MCF 10A (cell line): Measurements from ENCODE around the gene HABP2. TPM values are rescaled to one million over a fixed set of nuclear protein-coding genes. Genes with fewer than 3 reads are reported as not detected.

ENCODE experiments used
- BruUV-seq: library from RNA; stranded (reverse); fragments of 400-500 nt; replicated peaks from 2 replicates; lab custom pipeline; 2021; lab: Mats Ljungman, UMichigan
- CTCF ChIA-PET: fragments of 300-600 bp; sonication (Branson Sonifier 250); formaldehyde crosslinking; extraction: SDS; loops from one replicate; lab custom pipeline; 2021; ENCODE audit warnings: antibody characterized with exemption, inconsistent platforms; lab: Yijun Ruan, JAX
- POLR2A ChIA-PET: fragments of 300-600, 350-650 bp; sonication (Branson Sonifier 250); formaldehyde crosslinking; extraction: SDS; loops from one replicate; lab custom pipeline; 2020; ENCODE audit warnings: antibody characterized with exemption, inconsistent platforms; lab: Yijun Ruan, JAX
- DNase-seq: peaks from one replicate; pipeline ENCODE4 v3.0.0-alpha.2; 2018; ENCODE audit not compliant: unreplicated experiment
- H3K27ac Mint-ChIP-seq: one replicate; pipeline ENCODE4 v1.8.0; 2022; ENCODE audit warnings: mild to moderate bottlenecking, low read depth, mixed read lengths; ENCODE audit not compliant: unreplicated experiment
- H3K27me3 Mint-ChIP-seq: one replicate; pipeline ENCODE4 v1.8.0; 2022; ENCODE audit warnings: mixed read lengths; ENCODE audit not compliant: insufficient read depth, unreplicated experiment
- H3K36me3 Mint-ChIP-seq: one replicate; pipeline ENCODE4 v1.8.0; 2022; ENCODE audit warnings: mild to moderate bottlenecking, moderate library complexity, mixed read lengths; ENCODE audit not compliant: insufficient read depth, unreplicated experiment
- H3K4me1 Mint-ChIP-seq: one replicate; pipeline ENCODE4 v1.8.0; 2022; ENCODE audit warnings: mixed read lengths; ENCODE audit not compliant: insufficient read depth, unreplicated experiment
- H3K4me3 Mint-ChIP-seq: one replicate; pipeline ENCODE4 v1.8.0; 2022; ENCODE audit warnings: mild to moderate bottlenecking, moderate library complexity, mixed read lengths; ENCODE audit not compliant: unreplicated experiment
- H3K9me3 Mint-ChIP-seq: one replicate; pipeline ENCODE4 v1.8.0; 2022; ENCODE audit warnings: mixed read lengths; ENCODE audit not compliant: unreplicated experiment
- intact Hi-C: fragments of 100-400 bp; cut with micrococcal nuclease; formaldehyde crosslinking; loops from 2 replicates; pipeline ENCODE4 v1.14.1; 2022
- total RNA-seq: library from RNA; stranded (reverse); gene quantifications from 2 replicates; pipeline ENCODE4 v1.2.3, GENCODE V29; 2022
- TF ChIP-seq, protein P1 (sequence below): fragments of 200-600 bp; IDR thresholded peaks from one replicate; pipeline ENCODE4 v1.8.0; 2022; ENCODE audit warnings: antibody characterized with exemption, mild to moderate bottlenecking; ENCODE audit not compliant: unreplicated experiment

HABP2 gene
- total RNA-seq, 1 experiment from 2014 or later = not detected

DNA sequence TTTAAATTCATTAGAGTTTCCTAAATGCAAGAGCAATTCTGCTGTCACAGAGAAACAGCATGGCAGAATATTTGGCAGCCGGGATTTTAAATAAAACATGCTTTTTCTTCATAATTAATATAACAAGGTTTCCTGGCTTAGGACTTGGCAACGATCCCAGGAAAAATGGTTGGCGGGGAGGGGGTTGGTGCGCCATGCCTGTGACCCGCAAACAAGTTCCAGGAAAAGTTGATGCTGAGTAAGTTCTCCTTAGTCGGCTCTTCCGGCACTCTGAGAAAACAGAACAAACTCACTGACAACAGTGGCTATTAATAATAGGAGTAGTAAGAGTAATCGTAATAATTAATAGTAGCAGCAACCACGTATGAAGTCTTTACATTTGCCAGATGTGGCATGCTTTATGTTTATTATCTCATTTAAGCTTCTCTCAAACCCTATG lies 4.6 kb downstream of the HABP2 start:
- TF ChIP-seq, protein P1, sequence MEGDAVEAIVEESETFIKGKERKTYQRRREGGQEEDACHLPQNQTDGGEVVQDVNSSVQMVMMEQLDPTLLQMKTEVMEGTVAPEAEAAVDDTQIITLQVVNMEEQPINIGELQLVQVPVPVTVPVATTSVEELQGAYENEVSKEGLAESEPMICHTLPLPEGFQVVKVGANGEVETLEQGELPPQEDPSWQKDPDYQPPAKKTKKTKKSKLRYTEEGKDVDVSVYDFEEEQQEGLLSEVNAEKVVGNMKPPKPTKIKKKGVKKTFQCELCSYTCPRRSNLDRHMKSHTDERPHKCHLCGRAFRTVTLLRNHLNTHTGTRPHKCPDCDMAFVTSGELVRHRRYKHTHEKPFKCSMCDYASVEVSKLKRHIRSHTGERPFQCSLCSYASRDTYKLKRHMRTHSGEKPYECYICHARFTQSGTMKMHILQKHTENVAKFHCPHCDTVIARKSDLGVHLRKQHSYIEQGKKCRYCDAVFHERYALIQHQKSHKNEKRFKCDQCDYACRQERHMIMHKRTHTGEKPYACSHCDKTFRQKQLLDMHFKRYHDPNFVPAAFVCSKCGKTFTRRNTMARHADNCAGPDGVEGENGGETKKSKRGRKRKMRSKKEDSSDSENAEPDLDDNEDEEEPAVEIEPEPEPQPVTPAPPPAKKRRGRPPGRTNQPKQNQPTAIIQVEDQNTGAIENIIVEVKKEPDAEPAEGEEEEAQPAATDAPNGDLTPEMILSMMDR = no peak
- POLR2A ChIA-PET = no interaction called here
- Mint-ChIP-seq H3K36me3 (no peaks in the 10 kb centered on the region), H3K4me3 (no peak overlapping the region), H3K27me3 (peaks cover 35% of the 10 kb centered on the region), H3K4me1 (no peaks in the 10 kb centered on the region), H3K9me3 (no peaks in the 10 kb centered on the region), H3K27ac (no peak overlapping the region)
- CTCF ChIA-PET = no interaction called here
- BruUV-seq = no TSS peak
- intact Hi-C loops = no loop called here
- no peak for DNase-seq

DNA sequence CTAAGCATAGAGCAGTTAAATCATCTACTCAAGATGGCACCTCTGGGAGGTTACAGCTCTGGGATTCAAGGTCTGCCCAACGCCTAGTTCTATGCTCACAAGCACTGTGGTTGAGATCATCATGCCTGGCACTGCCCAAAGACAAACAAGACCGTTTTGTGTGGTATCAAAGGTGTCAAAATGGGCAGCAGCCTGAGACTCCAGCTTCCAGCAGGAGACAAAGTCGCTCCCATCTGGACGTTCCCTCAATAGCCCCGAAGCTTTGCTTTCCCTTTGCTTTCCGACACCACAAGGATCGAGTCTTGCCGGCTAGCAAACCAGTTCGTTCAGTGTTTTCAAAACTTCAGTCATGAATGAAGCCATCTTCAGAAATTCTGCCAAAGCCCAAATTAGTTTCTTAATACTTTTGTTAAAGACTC lies 5.1 kb downstream of the HABP2 start:
- intact Hi-C loops = no loop called here
- H3K4me3 Mint-ChIP-seq = no peak overlapping the region
- BruUV-seq = no TSS peak
- H3K4me1 Mint-ChIP-seq = no peaks in the 10 kb centered on the region
- POLR2A ChIA-PET = no interaction called here
- no peaks in the 10 kb centered on the region for H3K36me3 Mint-ChIP-seq
- no peak overlapping the region for H3K27ac Mint-ChIP-seq
- TF ChIP-seq, protein P1 = no peak
- no peak for DNase-seq
- peaks cover 35% of the 10 kb centered on the region for H3K27me3 Mint-ChIP-seq
- H3K9me3 Mint-ChIP-seq = no peaks in the 10 kb centered on the region
- CTCF ChIA-PET = interaction anchor here (0.7 kb wide), 2 partner anchors 16 to 103 kb away, joined by 3 read pairs; no protein-coding TSS in a partner anchor

DNA sequence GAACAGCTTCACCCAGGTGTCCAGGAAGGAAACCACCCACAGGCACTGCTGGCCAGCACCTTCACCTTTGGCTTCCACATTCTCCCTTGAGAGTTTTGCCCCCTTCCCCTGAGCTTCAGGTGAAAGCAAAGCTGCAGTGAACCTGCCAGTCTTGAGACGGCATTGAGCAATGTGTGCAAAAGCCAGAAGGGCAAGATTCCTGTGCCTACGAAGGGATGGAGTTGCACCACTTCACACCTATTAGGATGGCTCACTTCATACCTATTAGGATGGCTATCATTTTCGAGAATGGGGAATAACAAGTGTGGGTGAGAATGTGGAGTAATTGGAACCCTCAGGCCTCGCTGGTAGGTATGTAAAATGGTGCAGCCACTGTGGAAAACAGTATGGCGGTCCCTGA lies 7.2 kb downstream of the HABP2 start:
- CTCF ChIA-PET = interaction anchor here (0.6 to 1.2 kb wide), 2 partner anchors 40 to 200 kb away, joined by 3 read pairs; no protein-coding TSS in a partner anchor
- intact Hi-C loops = loop anchor here (10.0 kb wide), 1 partner anchor 105 kb away; no protein-coding TSS in a partner anchor
- no peak overlapping the region for H3K4me3 Mint-ChIP-seq

DNA sequence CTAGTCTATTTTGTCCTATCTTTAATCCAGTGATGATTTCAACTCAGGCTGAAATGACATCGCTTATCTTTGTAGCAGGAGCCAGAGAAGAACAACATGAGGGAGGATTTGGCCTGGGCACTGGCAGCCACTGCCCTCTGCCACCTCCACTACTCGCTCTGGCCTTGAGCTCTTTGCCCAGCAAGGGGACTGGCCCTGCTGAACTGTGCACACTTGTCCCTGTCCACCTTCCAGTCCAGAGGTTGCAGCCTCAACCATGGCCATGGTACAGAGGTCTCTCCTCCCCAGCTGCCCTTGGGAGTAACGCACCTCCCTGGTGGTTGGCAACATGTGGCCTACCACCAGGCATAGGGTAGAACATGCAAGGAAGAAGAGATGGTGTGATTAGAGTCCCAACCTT lies 8.4 kb downstream of the HABP2 start:
- Mint-ChIP-seq H3K4me1 (peaks cover 4% of the 10 kb centered on the region), H3K9me3 (no peaks in the 10 kb centered on the region), H3K27ac (no peak overlapping the region), H3K36me3 (no peaks in the 10 kb centered on the region), H3K27me3 (peaks cover 18% of the 10 kb centered on the region), H3K4me3 (no peak overlapping the region)
- intact Hi-C loops = loop anchor here (10.0 kb wide), 1 partner anchor 106 kb away; no protein-coding TSS in a partner anchor
- BruUV-seq = no TSS peak
- DNase-seq = no peak
- TF ChIP-seq, protein P1 = no peak
- CTCF ChIA-PET = interaction anchor here (0.6 to 0.8 kb wide), 2 partner anchors 39 to 1025 kb away, joined by 3 to 4 read pairs; no protein-coding TSS in a partner anchor
- POLR2A ChIA-PET = no interaction called here

More for the DNA sequence above, 7.2 kb downstream of the HABP2 start:
- Mint-ChIP-seq H3K27me3 (peaks cover 15% of the 10 kb centered on the region), H3K36me3 (no peaks in the 10 kb centered on the region), H3K27ac (no peak overlapping the region), H3K9me3 (no peaks in the 10 kb centered on the region), H3K4me1 (peaks cover 4% of the 10 kb centered on the region)
- TF ChIP-seq, protein P1 = no peak
- POLR2A ChIA-PET = no interaction called here
- no peak for DNase-seq
- no TSS peak for BruUV-seq
